K562 (cell line): Measurements from ENCODE around the gene PRDM1. TPM values are rescaled to one million over a fixed set of nuclear protein-coding genes. Genes with fewer than 3 reads are reported as not detected.

Experiments used
- ELF4 ChIP-seq: fragments of 450-650 bp; formaldehyde crosslinking; IDR thresholded peaks from 2 replicates; pipeline ENCODE4 v1.4.0; 2022; ENCODE audit warnings: missing genetic modification characterization
- EP300 ChIP-seq: IDR thresholded peaks from 2 replicates; pipeline ENCODE4 v1.6.1; 2012; ENCODE audit warnings: low read length, improper control_type of control experiment
- JUN ChIP-seq, 2 experiments: sonication (generic) in 1 of 2; formaldehyde crosslinking in 1 of 2; IDR thresholded peaks; 2 replicates each; pipeline versions ENCODE4 v1.6.1 to v1.8.0; 2012 to 2022; ENCODE audit warnings: borderline replicate concordance in 2 of 2, mild to moderate bottlenecking in 2 of 2, improper control_type of control experiment in 1 of 2, low read depth in 1 of 2, low read length in 1 of 2, missing genetic modification reagents in 1 of 2
- NFE2L1 ChIP-seq: fragments of 450-650 bp; IDR thresholded peaks from 2 replicates; pipeline ENCODE4 v1.6.1; 2016; ENCODE audit warnings: missing genetic modification characterization, low read depth, mild to moderate bottlenecking, missing compliant biosample characterization, moderate library complexity, borderline replicate concordance
- NFIX ChIP-seq: fragments of 250-450 bp; sonication (Bioruptor Pico); IDR thresholded peaks from 2 replicates; pipeline ENCODE4 v1.4.0; 2020; ENCODE audit warnings: low read depth, mild to moderate bottlenecking, moderate library complexity
- POLR2A ChIP-seq: fragments of 450-650 bp; conservative IDR thresholded peaks from 2 replicates; pipeline ENCODE4 v1.6.1; 2016
- PRDM10 ChIP-seq: fragments of 450-650 bp; IDR thresholded peaks from 2 replicates; pipeline ENCODE4 v1.6.1; 2018; ENCODE audit not compliant: partially characterized antibody
- PTRF ChIP-seq: fragments of 450-650 bp; IDR thresholded peaks from 2 replicates; pipeline ENCODE4 v1.6.1; 2016; ENCODE audit warnings: mild to moderate bottlenecking, missing genetic modification characterization, missing compliant biosample characterization
- SP1 ChIP-seq: sonication (generic); formaldehyde crosslinking; IDR thresholded peaks from 2 replicates; pipeline ENCODE4 v1.8.1; 2022; ENCODE audit warnings: mild to moderate bottlenecking, missing genetic modification reagents
- TAF1 ChIP-seq: IDR thresholded peaks from 2 replicates; pipeline ENCODE4 v1.6.1; 2011; ENCODE audit warnings: mild to moderate bottlenecking, low read length, moderate library complexity; ENCODE audit not compliant: insufficient read depth, control insufficient read depth, severe bottlenecking; ENCODE audit errors: extremely low read depth
- TAF7 ChIP-seq: fragments of 450-650 bp; IDR thresholded peaks from 2 replicates; pipeline ENCODE4 v1.6.1; 2016; ENCODE audit warnings: missing genetic modification characterization, missing compliant biosample characterization
- ZFP30 ChIP-seq: fragments of 250-450 bp; sonication (Bioruptor Pico); IDR thresholded peaks from 2 replicates; pipeline ENCODE4 v1.8.0; 2022; ENCODE audit warnings: moderate library complexity, mild to moderate bottlenecking, inconsistent platforms, borderline replicate concordance
- ZNF316 ChIP-seq: fragments of 450-650 bp; IDR thresholded peaks from 2 replicates; pipeline ENCODE4 v1.6.1; 2016
- ZNF436 ChIP-seq: fragments of 250-450, 450-650 bp; sonication (Bioruptor Pico); formaldehyde crosslinking; IDR thresholded peaks from 2 replicates; pipeline ENCODE4 v1.7.0; 2020; ENCODE audit warnings: mild to moderate bottlenecking
- polyA plus RNA-seq, 8 experiments: library from polyadenylated mRNA; depleted of rRNA in 4 of 8; stranded (reverse) in 5 of 8; unstranded in 3 of 8; fragments of >200 nt; fragmentation: Nextera tagmentation in 2 of 8; fragmentation: Illumina TruSeq in 1 of 8; extraction: Ambion mirVana in 2 of 8; extraction: Trizol in 1 of 8; gene quantifications; 2 replicates each; pipeline versions ENCODE4 v1.2.1 to v1.2.3, GENCODE V29; 2011 to 2014; ENCODE audit warnings: inconsistent platforms in 1 of 8, missing spikeins in 1 of 8
- total RNA-seq, 7 experiments: library from RNA; depleted of rRNA in 6 of 7; stranded (reverse); fragments of >200 nt in 6 of 7; fragmentation: Illumina TruSeq in 2 of 7; extraction: Trizol in 2 of 7; gene quantifications; 2 replicates each; pipeline versions ENCODE4 v1.2.1 to v1.2.3, GENCODE V29; 2011 to 2021; ENCODE audit warnings: low replicate concordance in 1 of 7
- TF ChIP-seq, protein P1 (sequence below): fragments of 450-650 bp; IDR thresholded peaks from 2 replicates; pipeline ENCODE4 v1.7.1; 2018; ENCODE audit warnings: mild to moderate bottlenecking, low read depth; ENCODE audit not compliant: partially characterized antibody
- TF ChIP-seq, protein P2 (sequence below): fragments of 250-450 bp; sonication (Bioruptor Pico); IDR thresholded peaks from 2 replicates; pipeline ENCODE4 v1.8.0; 2021; ENCODE audit warnings: moderate library complexity, mild to moderate bottlenecking, inconsistent platforms

Gene PRDM1
- total and polyA plus RNA-seq, 9 of the 15 experiments (the other 6 are each of a cell fraction or from before 2014, with no cell fraction given) = 0.09 to 0.89 (median 0.27) TPM

GRCh38 chr6:106046116-106046853 lies 39.9 kb upstream of the PRDM1 start (continued):
- TF ChIP-seq, protein P1, sequence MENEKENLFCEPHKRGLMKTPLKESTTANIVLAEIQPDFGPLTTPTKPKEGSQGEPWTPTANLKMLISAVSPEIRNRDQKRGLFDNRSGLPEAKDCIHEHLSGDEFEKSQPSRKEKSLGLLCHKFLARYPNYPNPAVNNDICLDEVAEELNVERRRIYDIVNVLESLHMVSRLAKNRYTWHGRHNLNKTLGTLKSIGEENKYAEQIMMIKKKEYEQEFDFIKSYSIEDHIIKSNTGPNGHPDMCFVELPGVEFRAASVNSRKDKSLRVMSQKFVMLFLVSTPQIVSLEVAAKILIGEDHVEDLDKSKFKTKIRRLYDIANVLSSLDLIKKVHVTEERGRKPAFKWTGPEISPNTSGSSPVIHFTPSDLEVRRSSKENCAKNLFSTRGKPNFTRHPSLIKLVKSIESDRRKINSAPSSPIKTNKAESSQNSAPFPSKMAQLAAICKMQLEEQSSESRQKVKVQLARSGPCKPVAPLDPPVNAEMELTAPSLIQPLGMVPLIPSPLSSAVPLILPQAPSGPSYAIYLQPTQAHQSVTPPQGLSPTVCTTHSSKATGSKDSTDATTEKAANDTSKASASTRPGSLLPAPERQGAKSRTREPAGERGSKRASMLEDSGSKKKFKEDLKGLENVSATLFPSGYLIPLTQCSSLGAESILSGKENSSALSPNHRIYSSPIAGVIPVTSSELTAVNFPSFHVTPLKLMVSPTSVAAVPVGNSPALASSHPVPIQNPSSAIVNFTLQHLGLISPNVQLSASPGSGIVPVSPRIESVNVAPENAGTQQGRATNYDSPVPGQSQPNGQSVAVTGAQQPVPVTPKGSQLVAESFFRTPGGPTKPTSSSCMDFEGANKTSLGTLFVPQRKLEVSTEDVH = no peak
- TF ChIP-seq PRDM10 (peak; percentile 58), ELF4 (CRISPR knock-in tag) (no peak), ZFP30 (no peak), SP1 (CRISPR knock-in tag) (no peak), TAF1 (no peak), TAF7 (tag) (no peak), JUN (IDR thresholded peaks at IDR 0.05; ENCODE audit: borderline replicate concordance, low read depth, low read length) (no peak), JUN (CRISPR knock-in tag; IDR thresholded peaks at IDR 0.05; ENCODE audit: borderline replicate concordance) (no peak), ZNF436 (CRISPR knock-in tag) (no peak), POLR2A (no peak), EP300 (0 out of 2 replicates have a peak, but pooled peaks have one; percentile 29), NFE2L1 (tag) (no peak), ZNF316 (no peak), NFIX (CRISPR knock-in tag) (no peak), PTRF (tag) (no peak)
- TF ChIP-seq, protein P2, sequence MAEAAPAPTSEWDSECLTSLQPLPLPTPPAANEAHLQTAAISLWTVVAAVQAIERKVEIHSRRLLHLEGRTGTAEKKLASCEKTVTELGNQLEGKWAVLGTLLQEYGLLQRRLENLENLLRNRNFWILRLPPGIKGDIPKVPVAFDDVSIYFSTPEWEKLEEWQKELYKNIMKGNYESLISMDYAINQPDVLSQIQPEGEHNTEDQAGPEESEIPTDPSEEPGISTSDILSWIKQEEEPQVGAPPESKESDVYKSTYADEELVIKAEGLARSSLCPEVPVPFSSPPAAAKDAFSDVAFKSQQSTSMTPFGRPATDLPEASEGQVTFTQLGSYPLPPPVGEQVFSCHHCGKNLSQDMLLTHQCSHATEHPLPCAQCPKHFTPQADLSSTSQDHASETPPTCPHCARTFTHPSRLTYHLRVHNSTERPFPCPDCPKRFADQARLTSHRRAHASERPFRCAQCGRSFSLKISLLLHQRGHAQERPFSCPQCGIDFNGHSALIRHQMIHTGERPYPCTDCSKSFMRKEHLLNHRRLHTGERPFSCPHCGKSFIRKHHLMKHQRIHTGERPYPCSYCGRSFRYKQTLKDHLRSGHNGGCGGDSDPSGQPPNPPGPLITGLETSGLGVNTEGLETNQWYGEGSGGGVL (CRISPR knock-in tag) = no peak
